Thyroid gland (tissue), 4 donors: ENCODE data around the gene CRHBP.

Experiments
- CTCF ChIP-seq, 6 experiments: fragments of 200-600 bp in 3 of 6; fragments of 450-650 bp in 3 of 6; sonication (generic) in 3 of 6; IDR thresholded peaks; one replicate each; pipeline ENCODE4 v1.5.1; 2016 to 2019; ENCODE audit warnings: antibody characterized with exemption in 6 of 6, mild to moderate bottlenecking in 2 of 6, inconsistent platforms in 1 of 6, moderate library complexity in 1 of 6
- POLR2A ChIP-seq, 2 donors: fragments of 450-650 bp; IDR thresholded peaks; one replicate each; pipeline ENCODE4 v1.6.1; 2017; ENCODE audit warnings: antibody characterized with exemption in 2 of 2, mild to moderate bottlenecking in 2 of 2, moderate library complexity in 1 of 2

- no peak for TF ChIP-seq CTCF (IDR thresholded peaks at IDR 0.05)
- no peak for TF ChIP-seq POLR2A (IDR thresholded peaks at IDR 0.05)
Measured at GRCh38 chr5:77011498-77011897, 58.7 kb downstream of the CRHBP start.
